ENCODE results near the gene CAMK2D.

Gene CAMK2D

GRCh38 chr4:113559947-113560346 lies 201.6 kb downstream of the CAMK2D start:
- no peak overlapping the region for H3K27ac ChIP-seq
- TF ChIP-seq CTCF (conservative IDR thresholded peaks at IDR 0.05), result no peak

GRCh38 chr4:113556382-113557134 lies 205.0 kb downstream of the CAMK2D start:
- no peak for TF ChIP-seq CTCF (conservative IDR thresholded peaks at IDR 0.05)
- H3K27ac ChIP-seq, result no peak overlapping the region

DNA sequence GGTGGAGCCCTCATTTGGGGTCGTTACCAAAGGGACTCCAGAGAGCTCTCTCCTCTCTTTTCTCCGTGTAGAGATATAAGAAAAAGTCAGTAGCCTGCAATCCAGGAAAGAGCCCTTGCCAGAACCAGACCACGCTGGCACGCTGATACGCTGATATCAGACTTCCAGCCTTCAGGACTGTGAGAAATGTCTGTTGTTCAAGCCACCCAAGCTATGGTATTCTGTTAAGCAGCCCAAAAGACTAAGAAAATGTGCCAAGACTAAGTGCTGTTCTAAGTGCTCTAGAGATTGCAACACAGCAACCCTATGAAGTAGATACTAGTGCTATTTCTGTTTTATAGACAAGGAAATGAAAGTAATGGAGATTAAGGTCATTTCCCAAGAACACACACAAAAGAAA lies 205.7 kb downstream of the CAMK2D start:
- H3K27ac ChIP-seq, result no peak overlapping the region
- TF ChIP-seq CTCF (conservative IDR thresholded peaks at IDR 0.05), result no peak

DNA sequence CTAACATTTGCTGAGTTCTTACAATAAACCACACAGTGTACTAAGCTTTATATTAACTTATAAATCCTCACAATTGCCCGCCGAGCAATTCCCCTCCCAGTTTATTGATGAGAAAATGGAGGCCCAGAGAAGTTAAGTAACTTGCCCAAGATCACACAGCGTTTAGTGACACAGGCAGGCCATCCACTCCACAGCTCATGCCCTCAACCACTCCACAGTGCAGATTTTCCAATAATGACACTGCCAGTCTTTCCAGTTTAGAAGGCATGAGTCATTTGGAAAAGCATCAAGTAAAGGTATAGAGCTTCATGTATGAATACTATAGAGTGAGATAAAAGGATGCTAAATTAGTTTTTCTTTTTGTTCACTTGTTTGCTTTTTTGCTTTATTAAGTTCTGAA lies 208.5 kb downstream of the CAMK2D start:
- no peak for TF ChIP-seq CTCF (conservative IDR thresholded peaks at IDR 0.05)
- H3K27ac ChIP-seq, result no peak overlapping the region

- no peak overlapping the region for H3K27ac ChIP-seq
- no peak for TF ChIP-seq CTCF (conservative IDR thresholded peaks at IDR 0.05)
Observed at GRCh38 chr4:113550510-113550909, 211.0 kb downstream of the CAMK2D start.

GRCh38 chr4:113548303-113548702 lies 213.2 kb downstream of the CAMK2D start:
- no peak for TF ChIP-seq CTCF (conservative IDR thresholded peaks at IDR 0.05)
- H3K27ac ChIP-seq, result peak overlapping the region; percentile 52

GRCh38 chr4:113547487-113548042 lies 214.0 kb downstream of the CAMK2D start:
- H3K27ac ChIP-seq, result peak overlapping the region; percentile 52
- peak; percentile 88 for TF ChIP-seq CTCF (conservative IDR thresholded peaks at IDR 0.05)

All from VCaP (cell line).